NCI-H2107 (cell line): Measurements from ENCODE around the gene ARL15.
"Not testable (repeated sequence)": the region's sequence is repeated elsewhere in the genome, so short reads cannot be mapped to it uniquely, and the experiment has no call there.

ENCODE experiments used
- DNase-seq: peaks from one replicate; lab custom pipeline; 2025; lab: John Stamatoyannopoulos, UW

Gene ARL15

DNA sequence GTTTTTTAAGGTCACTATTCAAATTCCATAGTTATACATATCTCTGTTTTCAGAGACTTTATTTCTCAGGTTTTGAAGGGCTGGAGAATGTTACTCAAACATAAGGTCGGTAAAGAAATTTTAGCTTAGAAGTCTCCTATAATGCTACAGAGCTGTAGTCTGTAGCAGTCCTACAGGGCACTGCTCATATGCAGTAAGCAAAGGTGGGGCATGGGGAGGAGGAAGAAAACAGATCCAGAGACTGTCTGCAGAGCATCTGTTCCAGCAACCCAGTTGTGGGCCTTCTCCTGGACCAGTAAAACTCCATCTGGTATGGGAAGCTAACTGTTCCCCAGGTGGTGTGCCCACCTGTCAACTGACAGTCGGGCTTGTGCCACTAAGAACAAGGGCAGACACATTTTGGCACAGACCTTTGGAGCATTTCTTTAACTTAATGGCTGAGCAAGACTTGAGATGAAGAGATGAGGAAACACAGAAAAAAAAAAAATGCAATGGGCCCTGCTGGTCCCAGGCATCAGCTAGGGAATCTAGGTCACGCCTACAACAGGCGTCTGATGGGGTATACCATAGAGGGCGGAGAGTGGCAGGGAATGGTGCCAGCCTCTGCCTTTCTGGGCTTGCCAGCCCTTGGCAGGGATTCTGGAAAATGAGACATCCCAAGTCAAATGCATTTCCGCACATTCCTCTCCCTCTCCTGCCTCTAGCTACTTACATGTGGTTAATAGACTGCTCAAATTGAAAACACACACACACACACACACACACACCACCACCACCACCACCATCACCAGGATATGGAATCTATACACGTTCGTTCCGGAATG is 218.9 kb downstream of the ARL15 start:
- DNase-seq, result no peak

DNA sequence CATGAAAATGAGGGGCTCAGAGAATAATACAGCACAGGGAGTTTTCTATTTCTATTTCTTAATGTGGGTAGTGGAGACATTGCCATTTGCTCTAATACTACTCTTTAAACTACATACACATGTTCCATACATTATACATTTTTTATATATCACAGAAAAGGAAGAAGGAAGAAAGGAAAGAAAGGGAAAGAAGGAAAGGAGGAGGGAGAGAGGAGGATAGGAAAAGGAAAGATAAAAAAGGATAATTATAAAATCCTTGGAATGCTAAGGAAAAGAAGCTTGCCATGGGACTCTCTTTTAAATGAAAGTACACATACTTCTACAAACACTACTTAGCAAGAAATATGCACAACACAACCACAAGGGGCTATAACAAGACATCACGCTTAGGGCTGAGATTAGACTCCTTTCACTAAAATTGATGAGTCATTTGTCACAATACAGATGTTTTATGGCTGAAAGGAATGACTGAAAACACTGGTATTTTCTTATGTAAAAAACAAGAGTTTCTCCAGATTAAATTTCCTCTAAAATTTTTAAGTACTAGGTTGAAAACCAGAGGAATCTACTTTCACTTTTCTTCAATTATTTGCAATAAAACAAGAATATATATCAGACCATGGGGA is 219.8 kb downstream of the ARL15 start:
- no peak for DNase-seq

DNA sequence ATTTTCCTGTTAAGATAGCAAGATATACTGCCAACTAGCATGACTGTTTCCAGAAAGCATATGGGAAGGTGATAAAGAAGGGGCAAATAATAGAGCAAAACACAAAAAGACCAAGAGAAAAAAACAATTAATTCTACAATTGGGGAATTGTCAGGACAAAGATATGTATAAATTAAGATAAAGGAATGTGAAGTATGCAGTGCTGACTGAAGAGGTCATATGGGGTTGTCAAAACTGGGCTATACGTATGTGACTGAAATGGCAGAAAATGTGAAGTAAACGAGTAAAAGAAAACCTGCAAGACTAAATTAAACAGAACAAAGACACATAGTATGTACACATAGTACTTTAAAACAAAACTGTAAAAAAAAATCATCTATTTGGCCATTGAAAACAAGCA is 222.3 kb downstream of the ARL15 start:
- no peak for DNase-seq

DNA sequence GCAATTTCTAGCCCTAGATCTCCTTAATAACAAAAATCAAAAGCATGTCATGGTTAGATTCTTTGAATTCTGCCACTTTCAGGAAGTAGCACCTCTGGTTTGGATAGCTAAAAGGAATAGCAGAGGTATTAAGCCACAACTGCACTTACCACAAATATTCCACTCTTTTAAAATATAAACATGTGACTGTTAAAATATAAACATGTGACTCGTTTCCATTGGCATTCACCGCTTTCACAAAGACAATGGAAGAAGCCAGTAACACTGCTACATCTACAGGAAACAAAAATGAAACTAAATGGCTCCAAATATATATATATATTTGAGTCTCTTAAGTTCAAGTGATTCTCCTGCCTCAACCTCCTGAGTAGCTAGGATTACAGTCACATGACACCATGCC is 222.9 kb downstream of the ARL15 start:
- no peak for DNase-seq

DNA sequence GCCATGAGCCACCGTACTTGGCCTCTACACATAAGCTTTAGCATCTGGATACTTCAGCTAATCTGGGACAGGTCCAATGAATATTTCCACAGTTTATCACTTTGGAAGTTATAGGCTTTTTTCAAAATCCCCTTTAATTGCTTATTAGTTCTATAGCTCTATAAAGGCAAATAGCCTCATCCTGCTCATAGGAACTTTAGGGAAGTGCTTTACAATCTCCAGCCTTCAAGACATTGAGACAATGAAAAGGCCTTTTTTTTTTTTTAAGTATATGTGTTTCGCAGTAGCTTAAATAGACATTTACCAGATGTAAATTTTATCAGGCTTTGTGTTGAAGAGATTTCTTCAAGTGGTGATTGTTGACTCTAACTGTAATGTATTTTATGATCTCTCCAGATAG is 224.2 kb downstream of the ARL15 start:
- no peak for DNase-seq

DNA sequence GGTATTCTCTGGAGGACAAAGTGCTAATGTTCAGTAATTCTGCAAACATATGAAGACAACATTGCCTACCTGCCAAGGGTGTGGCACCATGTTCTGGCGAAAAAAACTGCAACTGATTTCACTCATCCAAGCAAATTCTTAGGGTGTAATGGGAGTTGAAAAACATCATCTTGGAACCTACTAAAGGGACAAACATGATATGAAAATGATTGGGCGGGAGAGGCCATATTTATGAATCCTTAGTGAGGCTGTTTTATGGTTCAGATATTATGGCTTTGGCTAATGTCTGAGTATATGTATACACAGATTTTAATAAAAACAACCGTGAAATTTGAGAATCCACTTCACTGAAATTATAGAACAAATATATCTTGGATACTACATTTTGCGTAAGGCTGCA is 225.7 kb downstream of the ARL15 start:
- no peak for DNase-seq

DNA sequence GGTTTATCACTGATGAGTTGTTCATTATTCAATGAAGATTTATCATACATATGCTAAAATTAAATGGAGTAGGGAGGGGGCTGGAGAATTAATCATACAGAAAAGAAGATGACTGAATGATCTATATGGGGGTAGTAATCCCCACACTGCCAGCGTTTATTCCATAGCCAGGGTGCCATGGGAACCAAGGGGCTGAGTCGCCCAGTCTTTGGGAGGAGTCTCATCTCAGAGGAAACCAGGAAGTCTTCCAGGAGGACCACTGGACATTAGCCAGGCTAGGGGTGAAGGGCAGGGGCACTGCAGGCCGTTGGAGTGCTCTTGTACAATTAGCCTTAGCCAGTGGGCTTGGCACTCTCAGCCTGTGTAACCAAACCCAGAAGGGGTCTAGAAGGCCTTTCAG is 226.5 kb downstream of the ARL15 start:
- no peak for DNase-seq

DNA sequence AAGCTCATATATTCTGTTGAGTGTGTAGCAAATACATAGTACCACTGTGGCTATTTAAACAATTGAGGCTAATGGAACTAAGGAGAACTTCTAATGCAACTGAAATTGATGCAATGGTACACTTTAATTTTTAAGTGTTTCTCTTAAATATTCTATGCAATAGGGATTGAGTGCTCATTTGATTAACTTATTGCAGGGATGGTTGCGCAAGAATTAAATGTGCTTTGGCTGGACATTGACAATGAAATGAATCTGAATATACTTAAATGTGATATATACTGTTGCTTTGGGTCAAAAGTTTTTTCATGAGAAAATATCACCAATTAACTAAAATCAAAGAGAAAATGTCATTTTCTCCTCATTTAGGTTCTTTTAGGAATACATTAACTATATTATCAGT is 227.1 kb downstream of the ARL15 start:
- no peak for DNase-seq

DNA sequence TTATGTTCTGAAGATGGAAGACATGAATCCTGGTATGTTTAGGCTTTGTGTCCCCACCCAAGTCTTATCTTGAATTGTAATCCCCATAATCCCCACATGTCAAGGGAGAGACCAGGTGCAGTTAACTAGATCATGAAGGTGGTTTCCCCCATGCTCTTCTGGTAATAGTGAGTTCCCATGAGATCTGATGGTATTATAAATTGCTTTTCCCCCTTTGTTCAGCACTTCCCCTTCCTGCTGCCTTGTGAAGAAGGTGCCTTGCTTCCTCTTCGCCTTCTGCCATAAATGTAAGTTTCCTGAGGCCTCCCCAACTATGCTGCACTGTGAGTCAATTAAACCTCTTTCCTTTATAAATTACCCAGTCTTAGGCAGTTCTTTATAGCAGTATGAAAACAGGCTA is 229.0 kb downstream of the ARL15 start:
- no peak for DNase-seq

DNA sequence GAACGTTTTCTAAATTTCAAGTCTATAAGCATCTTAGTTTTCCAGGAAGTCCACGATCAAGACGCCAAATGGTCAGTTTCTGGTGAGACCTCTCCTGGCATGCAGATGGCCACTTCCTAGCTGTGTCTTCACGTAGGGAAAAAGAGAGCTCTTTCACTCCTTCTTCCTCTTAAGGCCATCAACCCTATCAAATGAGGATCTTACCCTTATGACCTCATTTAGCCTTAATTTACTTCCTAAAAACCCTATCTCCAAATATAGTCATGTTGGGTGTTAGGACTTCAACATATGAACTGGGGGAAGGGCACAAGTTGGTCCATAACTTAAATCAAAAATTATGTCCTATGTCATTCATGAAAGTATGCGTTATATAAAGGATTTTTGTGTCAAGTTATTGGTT is 229.5 kb downstream of the ARL15 start:
- DNase-seq, result no peak

DNA sequence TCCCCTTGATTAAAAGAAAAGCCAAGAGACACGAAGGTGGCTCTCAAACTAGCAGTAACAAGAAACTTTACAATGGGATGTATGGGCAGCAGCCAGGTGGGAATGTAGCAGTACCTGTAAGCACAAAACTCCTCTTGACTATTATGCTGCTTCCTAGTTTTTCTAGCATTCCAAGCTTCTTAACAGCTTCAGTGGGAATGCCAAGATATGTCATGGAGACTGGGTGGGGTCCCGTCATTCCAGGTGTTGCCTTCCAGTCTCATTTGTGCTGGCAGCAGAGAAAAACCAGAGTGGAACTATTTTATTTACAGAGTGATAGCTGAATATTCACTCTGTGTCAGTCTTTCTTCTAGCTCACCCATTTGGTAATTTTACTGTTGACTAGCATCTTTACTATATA is 236.6 kb downstream of the ARL15 start:
- DNase-seq, result no peak

DNA sequence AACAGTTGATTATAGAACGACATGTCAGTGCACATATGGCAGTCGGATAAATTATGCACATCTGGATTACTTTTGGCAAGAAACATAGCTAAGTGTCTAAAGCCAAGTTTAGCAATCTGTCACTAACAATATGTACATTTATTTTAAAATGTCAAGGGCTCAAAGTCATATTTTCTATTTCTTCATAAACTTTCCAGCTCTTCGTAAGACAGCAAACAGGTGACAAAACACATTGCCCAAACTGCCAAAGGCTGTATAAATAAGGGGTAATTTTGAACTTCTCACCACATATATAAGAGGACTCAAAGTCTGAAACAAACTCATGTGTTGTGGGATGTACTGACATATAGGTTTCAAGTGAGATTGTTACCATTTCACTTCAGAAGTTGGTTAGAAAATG is 237.2 kb downstream of the ARL15 start:
- DNase-seq, result no peak

DNA sequence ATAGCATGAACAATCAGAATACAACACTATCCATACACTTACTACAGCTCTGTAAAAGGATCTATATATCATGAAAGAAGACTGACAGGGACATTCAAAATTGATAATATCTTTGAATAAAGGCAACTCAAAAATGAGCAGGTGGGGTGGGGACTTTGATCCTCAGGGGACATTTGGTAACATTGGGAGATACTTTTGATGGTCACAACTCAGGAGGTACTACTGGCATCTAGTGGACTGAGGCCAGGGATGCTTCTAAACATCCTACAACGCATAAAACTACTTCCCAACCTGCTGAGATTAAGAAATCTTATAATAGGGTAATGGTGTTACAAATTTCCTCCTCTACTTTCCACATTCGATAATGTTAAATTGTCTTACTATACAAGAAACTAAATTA is 243.9 kb downstream of the ARL15 start:
- DNase-seq, result no peak

DNA sequence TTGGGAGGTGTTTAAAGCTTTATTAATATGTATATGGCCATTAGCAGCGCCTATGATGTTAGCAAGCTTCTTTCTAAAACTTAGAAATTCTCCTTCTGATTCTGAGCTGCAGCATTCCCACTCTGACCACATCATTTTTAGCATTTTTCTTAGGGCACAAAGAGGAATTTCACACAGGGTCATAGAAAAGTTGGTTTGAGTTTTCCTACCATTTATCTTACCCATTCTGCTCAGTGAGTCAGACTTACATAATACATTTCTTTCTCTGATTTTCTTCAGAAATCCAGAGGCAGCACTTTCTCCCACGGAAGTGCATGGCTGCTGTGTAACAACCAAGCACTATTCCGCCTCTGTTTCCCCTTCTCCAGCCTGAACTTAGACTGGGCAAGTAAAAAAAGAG is 246.6 kb downstream of the ARL15 start:
- no peak for DNase-seq

DNA sequence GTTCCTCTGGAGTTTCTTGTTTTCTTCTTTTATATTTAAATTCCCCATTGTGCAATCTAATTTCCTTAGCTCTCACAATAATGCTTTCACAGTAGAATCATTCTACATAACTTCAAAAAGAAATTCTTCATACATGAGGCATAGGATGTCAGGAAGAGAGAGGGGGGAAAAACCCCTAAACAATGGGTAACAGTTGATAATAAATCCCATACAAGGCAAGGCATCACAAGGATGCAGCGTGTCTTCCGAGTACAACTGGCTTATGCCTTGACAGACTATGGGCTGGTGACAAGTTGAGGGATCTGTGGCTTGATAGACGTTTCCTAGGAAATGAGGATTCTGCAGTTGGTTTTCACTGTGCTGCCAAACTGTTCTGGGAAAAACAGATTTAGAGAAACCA is 247.4 kb downstream of the ARL15 start:
- DNase-seq, result no peak

DNA sequence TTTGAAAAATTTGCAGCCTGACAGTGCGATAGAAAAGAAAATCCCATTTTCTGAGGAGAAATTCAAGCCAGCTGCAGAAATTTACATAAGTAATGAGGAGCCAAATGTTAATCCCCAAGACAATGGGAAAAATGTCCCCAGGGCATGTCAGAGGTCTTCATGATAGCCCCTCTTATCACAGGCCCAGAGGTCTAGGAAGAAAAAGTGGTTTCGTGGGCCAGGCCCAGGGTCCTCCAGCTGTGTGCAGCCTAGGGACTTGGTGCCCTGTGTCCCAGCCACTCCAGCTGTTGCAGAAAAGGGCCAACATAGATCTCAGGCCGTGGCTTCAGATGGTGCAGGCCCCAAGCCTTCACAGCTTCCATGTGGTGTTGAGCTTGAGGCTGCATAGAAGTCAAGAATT is 249.5 kb downstream of the ARL15 start:
- not testable (repeated sequence) for DNase-seq

DNA sequence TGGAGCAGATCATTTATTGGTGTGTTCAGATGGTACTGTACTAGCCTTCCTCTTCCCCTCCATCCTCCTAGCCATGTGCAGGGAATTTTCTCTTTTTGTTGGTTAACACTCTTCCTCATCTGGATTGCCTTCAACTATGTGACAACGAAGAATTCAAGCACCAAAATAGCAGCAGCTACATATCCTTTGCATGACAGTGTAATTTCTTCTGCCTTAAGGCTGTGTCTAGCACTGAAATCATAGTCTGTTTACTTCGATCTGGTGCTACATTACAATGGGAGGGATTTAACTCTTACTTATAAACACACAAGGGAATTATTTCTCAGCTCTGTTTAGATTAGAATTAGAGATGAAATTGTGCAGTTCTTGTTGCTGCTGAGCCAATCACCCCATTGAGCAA is 260.4 kb downstream of the ARL15 start:
- no peak for DNase-seq

DNA sequence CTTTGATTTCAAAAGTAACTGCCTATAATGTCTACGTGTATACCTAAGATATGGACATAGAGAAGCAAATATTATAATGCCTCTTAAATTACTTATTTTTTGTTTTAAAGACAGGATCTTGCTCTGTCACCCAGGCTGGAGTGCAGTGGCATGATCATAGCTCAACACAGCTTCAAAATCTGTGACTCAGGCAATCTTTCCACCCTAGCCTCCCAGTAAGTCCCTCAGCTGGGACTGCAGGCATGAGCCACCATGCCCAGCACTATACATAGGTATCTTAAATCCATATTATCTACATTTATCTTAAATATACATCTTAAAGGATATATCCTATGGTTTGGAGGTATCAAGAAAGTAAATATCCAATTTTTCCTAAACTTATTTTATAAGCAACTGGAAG is 261.2 kb downstream of the ARL15 start:
- no peak for DNase-seq

DNA sequence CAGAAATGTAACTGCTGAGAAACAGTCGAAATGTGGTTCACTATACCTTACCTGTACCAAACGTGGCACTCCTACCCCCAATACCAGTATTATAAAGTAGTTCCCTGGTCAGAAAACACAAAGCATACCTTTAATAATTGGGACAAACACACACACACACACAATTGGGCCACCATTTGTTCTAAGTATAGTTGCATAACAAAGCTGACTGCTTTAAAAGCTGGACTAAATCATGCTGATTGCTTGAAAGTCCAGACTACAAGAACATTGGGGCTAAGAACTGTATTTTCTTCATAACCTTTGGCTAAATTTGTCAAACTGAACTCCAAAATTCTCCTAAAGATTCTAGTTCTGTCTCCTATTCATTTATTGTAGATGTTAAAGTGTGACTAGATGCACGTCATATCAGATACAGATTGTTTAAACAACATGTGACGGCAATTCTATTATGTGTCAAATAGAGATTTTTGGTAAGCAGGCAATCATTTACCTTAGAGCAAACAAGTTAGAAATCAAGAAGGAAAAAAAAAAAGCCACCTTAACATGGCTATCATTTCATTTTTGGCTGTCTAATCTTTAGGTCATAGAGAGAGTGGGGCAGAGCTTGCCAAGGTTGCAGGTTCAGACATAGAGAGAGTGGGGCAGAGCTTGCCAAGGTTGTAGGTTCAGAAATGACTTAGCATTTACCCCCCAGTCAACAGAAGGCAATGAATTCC is 265.1 kb downstream of the ARL15 start:
- DNase-seq, result no peak

DNA sequence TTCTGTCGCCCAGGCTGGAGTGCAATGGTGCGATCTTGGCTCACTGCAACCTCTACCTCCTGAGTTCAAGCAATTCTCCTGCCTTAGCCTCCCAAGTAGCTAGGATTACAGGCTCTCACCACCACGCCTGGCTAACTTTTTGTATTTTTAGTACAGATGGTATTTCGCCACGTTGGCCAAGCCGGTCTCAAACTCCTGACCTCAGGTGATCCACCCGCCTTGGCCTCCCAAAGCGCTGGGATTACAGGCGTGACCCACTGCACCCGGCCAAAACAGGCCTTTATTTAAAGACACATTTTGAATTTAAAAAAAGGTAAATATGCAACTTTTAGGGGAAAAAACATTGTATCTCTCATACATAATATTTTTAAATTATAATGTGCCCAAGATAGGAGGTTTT is 266.1 kb downstream of the ARL15 start:
- DNase-seq, result not testable (repeated sequence)

DNA sequence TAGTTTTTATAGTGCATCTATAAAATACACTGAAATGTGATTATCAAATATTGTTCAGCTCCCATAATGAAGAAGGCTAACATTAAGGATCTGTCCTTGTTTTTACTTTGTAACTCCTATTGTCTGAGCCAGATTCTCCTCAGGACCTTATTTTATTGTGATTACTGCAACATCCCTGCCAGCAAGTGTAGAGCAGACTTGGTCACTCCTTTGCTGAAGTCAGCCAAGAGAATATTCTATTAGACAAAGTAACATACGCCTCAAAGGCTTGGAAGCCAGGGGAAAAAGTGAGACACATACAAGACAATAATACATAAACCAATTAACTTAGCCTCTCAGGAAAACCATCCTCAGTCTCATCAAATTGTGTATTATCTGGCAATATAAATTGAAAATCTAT is 269.6 kb downstream of the ARL15 start:
- no peak for DNase-seq

DNA sequence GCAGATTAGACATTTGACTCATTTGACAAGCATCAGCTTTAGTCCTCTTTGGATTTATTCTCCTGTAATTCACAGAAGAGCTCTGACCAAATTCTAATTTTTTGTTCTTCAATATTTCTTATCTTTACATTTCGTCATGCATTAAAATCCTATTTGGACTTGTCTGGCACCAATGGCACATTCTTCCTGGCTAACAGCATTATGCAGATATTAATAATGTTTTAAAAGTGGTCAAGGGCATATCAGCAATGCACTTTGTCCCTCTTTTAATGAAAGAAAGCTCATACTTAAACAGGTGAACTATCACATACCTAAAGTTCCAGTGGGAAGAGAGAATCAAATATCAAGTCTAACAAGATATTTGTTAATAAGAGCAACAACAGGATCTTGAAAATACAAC is 270.4 kb downstream of the ARL15 start:
- no peak for DNase-seq

DNA sequence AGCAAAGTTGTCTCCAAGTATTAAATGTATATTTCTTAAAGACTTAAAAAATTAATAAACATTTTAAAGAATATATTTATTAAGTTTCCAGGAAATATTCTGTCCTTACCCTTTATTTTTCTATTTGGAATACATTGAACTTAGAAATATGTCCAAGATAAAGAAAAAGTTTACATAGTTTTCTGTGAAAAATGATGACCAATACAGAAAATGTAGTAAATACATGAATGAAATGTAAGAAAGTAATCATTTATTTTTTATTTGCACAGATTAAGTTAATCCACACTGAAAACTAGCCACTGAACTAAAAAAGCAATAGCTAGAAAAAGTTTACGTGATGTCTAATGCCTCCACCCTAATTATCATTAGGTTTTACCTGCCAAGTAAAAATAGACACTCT is 273.2 kb downstream of the ARL15 start:
- DNase-seq, result no peak
